Fibroblast of skin of left quadriceps (primary cell): ENCODE measurements around the gene RHBDF1.

ENCODE experiments used
- DNase-seq, 2 experiments: peaks; one replicate each; pipeline ENCODE4 v3.0.0-alpha.2; 2013; ENCODE audit warnings: low read depth in 2 of 2

The RHBDF1 gene, protein sequence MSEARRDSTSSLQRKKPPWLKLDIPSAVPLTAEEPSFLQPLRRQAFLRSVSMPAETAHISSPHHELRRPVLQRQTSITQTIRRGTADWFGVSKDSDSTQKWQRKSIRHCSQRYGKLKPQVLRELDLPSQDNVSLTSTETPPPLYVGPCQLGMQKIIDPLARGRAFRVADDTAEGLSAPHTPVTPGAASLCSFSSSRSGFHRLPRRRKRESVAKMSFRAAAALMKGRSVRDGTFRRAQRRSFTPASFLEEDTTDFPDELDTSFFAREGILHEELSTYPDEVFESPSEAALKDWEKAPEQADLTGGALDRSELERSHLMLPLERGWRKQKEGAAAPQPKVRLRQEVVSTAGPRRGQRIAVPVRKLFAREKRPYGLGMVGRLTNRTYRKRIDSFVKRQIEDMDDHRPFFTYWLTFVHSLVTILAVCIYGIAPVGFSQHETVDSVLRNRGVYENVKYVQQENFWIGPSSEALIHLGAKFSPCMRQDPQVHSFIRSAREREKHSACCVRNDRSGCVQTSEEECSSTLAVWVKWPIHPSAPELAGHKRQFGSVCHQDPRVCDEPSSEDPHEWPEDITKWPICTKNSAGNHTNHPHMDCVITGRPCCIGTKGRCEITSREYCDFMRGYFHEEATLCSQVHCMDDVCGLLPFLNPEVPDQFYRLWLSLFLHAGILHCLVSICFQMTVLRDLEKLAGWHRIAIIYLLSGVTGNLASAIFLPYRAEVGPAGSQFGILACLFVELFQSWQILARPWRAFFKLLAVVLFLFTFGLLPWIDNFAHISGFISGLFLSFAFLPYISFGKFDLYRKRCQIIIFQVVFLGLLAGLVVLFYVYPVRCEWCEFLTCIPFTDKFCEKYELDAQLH

DNA sequence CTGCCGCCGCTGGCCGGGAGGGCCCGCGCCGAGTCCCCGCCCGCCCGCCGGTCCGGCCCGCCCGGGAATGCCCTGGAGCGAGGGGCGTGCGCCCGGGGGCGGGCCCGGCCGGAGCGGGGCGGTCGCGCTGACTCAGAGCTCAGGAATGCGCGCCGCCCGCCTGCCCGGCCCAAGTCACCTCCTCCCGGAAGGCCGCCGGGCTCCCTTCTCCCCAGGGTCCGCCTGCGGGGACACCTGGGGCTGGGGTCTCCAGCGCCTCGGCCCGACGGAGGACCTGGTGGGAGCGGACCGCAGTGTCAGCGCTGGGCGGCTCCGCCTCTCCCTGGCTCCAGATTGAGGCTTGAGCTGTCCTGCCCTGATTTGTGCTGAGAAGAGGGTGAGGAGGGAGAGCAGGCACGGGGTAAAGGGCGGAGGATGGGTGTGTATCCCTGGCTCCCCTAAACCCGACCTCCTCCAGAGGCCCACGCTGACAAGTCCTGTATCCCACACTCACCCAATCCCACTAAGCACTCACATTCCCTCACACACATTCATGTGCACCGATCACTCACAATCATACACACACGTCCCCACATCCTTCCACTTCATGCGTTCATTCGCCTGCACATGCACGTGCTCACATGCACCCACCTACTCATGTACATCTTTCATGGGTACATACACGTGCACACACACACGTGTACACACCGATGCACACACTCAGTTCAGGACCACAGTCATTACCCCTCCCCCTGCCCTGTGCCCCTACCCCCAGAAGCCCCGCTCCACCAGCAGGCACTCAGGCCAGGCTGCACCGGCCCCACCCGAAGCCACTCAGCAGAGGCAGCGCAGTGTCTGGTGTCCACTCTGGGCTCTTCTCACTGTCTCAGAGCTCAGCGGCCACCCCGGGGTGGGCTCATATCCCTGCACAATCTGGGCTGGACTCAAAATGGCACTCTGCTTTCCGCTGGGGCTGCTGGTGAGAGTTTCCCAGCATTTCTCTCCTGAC is at the start of gene RHBDF1:
Gene RHBDF1 (minus strand): TSS at position 71 of the 988 bp plus-strand sequence. CDS start 7,616 bp downstream, outside the sequence.
- DNase-seq = no peak

DNA sequence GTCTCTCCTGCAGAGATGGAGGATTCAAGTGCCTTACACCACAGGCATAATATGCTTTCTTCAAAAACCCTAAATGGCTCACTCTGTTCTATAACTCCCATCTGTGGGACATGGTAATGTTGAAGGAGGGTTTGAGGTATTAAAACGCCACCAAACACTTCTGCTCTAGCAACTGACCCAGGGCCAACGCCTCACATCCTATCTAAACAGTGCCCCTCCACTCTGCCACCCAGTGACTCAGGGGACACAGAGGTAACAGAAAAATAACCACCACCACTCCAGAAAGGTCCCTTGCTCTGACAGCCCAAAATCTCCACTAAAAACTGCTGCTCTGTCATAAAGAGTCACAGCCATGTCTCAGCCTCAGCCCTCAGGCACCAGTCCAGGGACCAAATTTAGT is 48.3 kb upstream of the RHBDF1 start:
- no peak for DNase-seq

DNA sequence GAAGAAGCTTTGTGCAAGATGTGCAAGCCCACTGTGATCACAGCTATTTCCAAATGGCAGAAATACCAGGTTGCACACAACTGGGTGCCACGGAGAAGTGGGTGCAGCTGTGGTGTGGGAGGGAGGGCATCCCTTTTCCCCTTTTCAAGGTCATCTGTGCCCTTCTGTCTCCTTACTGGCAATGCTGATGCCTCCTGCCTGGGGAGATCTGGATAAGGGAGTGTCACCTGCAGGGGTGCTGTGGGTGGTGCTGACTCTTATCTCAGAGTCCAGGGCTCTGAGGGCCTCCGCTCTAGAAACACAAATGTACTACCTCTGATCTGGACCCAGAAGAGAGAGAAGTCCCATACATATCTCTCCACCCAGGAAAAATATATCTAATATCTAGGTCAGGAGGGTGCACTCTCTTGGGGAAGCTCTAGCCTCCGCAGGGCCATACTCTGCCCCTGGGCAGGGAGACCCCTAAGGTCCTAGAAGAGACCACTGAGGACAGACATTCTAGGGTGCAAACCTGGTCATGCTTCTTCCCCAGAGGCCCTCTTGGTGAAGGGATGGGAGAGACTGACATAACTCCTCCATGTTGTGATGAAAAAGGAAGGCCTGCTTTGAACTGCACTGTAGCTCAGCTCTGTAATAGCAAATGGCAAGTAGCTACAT is 47.5 kb upstream of the RHBDF1 start:
- no peak for DNase-seq

DNA sequence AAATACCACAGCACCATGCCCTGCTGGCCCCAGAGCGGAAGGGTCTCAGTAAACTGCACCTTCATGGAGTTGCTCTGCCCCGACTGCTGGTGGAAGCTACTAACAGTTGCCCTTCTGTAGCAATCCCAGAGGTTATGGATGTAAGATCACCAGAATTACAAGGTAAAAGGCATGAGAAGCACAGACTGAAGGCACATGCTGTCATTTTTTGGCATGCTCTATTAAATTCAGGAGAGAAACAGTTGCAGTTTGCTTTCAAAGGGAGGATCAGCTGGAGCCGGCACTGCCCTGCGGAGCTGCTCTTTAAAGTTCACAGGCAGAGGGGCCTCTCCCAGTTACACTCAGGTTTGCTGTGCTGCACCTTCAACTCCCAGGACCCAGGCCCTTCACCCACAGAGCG is 46.9 kb upstream of the RHBDF1 start:
- no peak for DNase-seq

DNA sequence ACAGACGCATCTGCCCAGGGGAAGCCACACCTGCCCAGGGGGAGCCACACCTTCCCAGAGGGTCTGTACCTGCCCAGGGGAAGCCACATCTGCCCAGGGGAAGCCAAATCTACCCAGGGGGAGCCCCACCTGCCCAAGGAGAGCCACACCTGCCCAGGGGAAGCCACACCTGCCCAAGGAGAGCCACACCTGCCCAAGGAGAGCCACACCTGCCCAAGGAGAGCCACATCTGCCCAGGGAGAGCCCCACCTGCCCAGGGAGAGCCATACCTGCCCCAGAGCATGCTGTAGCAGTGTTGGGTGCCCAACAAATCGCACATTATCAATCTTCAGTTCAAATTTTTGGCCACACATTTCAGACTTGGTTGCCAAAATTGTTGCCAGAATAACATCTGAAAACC is 46.4 kb upstream of the RHBDF1 start:
- no peak for DNase-seq

DNA sequence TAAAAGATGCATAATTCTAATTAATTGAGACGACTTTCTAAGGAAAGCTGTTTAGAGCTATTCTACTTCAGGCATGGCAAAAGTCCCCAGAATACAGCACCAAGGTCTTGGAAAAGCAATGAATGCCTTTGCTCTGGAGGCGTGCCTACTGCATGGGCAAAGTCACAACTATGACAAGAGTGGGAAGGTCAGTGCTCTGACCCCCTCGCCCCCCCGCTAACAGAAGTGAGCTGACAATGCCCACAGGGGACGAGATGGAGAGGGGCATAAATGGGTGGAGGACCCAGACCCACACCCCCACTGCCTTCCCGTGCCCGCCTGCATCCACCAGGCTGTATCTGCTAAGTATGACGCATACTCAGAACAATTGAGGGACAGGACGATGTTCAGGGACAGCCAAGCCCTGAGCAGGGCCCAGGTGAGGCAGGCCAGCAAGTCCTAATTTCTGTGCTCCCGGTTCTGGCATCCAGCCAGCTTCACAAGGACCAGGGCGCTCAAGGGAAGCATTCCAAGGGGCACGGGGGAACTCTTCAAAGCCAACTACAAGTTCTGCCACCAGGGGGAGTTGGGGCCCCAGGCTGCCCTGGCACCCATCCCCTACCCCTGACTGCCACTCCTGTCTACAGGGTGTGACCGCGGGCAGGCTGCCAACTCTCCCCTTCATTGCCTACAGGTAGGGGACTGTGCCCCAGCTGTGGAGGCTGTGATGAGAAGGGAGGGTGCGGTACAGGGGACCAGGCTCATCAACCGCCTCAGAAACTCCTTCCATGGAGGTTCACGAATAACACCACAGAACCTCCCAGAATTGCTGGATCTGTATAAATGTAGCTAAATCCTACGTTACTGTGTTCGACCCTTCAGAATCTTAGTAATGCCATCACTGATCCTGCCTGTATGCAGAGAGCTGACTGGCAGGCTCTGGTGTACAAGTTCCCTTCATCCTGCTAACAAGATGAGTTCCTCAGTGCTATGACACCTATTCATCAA is 45.2 kb upstream of the RHBDF1 start:
- DNase-seq = no peak

DNA sequence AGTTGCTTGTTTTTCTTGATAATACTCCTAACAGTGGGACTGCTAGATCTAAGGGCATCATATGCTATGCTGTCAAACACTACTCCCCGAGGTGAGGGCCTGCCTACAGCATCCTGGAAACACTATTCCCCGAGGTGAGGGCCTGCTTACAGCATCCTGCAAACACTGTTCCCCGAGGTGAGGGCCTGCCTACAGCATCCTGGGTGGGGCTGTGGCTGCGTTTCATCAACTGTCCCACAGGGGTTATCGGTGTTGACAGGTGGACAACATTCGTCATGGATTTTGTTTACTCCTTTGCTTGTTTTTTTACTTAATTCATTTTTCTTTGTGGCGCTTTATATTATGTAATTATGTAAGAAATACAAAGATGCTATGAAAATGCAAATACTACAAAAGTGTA is 43.6 kb upstream of the RHBDF1 start:
- DNase-seq = no peak

DNA sequence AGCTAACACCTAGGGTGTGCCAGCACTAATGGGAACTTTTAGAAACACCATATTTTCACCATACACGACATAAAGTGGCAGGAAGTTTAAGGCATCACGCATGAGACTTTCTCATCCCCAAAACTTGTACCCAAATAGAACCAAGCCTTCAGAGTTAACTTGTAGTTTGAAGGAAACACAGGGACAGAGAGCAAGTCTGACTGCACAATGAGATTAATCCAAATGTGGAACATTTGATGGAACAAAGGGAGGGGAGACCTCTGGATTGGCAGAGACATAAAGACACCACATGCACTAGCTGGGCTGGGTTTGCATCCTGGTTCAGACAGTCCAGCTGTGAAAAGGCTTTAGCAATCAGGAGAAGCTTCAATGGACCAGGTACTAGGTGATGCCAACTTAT is 41.9 kb upstream of the RHBDF1 start:
- no peak for DNase-seq

DNA sequence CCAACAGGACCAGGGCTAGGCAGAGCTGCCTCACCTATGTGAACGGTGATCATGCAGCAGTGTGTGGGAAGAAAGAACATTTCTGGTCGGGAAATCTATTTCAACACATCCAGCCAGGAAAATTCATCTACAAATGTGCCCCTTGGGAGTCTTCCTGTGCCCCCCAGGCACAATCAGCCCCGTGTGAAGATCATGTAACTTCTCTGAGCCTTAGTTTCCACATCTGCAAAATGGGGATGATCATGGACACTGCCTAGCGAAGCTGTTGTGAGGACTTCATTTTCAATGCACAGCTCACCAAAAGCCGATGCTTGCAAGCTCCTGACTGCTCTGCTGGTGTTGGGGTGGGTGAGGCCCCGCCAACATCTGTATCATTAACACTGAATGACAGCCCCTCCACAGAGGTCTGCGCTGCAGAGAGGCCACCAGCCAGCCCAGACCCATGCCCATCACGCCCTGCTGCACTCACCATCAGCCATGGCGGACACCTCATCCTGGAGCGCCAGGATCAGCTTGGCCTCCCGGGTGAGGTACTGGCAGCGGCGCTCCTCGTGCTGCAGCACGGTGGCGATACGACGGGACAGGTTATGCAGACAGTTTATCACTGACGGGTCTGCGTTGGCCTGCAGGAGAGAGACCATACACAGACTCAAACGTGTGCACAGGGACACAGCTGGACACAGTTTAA is 39.9 kb upstream of the RHBDF1 start:
- no peak for DNase-seq

DNA sequence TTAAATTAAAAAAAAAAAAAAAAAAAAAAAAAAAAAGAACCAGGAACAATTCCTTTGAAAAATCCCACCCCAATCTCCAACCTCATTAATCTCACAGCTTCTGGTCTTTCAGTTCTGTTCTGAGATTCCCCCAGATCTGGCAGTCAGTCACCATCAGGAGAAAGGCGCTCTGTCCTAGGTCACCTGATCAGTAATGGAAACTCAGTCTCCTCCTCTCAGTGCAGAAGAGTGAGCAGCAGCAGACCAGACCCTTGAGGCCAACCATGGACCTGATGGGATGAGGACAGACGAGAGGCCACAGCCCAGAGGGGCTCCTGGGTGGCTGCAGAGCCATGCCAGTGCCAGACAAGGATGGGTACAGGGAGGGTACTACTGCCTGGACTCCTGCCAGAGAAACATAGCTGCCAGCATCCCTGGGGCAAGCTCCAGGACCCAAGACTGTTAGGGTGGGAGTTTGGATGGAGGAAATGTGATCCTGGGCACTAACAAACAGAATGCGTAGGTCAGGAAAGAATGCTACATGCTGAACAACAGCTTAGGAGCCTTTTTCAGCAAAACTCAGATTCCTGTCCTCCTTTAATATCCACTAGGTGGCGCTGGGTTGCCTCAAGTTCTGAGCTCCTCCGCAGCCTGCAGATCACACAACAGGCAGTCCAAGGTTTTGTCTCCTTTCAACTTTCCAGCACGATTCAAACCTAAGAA is 34.3 kb upstream of the RHBDF1 start:
- peak; percentile 47 to 48 for DNase-seq

DNA sequence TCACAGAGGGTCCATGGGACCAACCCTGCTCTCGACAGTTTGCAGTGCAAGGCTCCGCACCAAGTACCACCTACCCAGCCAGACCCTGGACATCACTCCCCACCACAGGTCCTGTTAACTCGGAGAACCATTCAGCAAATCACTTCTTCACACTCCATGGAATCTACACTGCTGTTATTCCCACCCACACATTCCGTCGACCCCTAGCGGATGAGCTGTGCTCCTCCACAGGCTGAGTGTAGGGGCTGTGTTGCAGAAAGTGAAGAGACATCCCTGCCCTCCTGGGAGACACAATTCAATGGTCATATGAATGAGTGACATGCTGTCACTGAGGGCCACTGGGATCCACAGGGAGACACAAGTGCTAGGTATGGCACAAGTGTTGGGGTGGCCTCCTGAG is 33.1 kb upstream of the RHBDF1 start:
- no peak for DNase-seq

DNA sequence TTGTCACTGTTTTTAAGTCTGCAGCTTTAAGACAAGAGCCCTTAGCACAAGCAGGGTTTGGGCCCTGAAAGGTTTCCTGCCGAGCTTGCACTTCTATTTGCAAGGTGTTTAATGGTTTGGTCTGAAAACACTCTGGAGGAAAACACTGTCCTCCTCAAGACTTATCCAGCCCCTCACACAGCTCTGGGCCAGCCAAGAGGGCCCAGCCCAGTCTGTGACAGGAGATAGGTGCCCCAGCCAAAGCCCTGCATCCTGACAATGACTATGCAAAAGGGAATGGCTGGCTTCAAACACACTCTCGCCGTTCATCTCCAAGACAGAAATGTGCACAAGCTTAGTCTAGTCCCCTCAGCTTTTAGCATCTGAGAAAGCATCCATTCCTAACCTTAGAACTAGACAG is 32.5 kb upstream of the RHBDF1 start:
- DNase-seq = no peak

DNA sequence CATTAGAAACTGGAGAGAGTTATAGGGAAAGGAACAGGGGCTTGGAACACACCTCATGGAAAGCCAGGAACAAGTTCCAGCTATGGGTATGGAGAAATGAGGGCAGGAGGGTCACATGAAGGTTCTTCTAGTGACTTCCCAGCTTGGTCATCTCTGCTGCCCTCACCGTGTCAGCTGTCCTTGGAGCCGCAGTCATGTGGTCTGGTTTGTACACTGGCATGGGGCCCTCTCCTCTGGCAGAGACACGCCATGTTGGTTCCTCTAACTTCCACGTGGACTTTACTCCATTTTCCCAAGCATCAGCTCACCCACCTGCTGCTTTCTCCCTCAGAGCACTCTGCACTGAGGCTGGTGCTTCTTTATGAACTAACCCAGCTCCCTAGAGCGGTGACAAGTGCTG is 31.9 kb upstream of the RHBDF1 start:
- DNase-seq = no peak

DNA sequence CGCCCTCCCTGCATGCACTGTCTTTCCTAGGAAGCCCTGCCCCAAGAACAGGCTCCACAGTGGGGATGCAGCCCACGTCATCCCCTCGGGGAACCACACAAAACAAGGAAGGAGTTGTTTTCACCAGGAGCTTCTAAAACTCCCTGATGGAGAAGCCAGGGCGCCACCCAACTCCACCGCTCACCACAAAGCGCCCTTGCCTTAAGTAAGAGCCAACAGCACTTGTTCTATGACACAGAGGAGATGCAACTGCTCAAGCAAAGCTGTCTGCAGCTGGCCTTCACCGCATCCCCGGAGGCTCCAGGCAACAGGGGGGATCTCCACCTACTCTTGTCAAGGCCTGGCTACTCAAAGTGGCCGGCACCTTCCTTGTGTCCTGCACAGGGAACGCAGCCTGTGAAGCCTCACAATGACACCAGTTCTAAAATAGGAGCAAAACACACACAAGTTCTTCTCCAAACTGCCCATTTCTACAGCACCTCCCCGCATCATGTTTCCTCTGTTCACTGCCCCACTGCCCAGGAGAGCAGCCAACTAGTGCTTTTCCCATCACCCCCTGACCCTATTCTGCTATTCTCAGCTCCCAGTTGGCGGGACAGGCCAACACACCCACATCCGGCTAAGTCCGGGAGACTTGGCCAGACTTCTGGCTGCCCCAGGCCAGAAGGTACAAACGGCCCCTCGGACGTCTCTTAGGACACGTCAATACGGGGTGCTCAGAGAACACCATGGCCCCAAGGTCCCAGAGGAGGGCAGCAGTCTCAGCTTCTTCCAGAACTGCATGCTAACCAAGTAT is 29.8 kb upstream of the RHBDF1 start:
- no peak for DNase-seq

DNA sequence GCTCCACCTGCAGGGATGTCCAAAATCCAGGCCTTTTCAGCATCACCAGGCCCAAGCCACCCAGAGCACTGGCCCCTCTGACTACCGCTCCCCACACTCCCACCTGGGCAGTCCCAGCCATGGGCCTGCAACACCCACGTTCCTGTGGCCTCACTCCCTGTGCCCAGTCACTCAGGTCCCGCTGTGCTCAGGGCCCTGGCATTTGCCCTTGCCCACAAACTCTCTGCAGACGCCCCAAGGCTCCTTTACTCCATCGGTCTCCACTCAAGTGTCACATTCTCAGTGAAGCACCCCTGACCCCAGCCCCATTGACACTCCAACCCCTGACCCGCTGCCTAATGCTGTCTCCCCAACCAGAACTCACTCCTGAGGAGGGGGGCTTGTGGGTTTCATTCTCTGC is 29.2 kb upstream of the RHBDF1 start:
- DNase-seq = no peak

DNA sequence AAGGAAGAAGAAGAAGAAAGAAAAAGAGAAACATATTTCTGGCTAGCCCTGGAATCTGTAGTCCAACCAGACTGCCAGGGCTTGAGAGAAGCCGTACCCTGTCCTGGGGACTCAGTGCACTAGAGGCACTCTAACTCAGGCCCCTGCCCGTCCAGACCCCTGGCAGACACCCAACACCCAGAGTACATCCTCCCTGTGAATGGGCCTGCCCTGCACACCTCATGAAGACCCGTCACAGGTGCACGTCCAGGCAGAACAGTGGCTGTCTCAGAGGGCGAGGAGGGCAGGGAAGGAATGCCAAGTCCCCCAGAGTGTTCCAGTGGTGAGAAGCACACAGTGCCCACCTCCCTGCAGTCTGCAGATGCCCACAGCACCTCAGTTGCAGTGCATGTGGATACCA is 28.6 kb upstream of the RHBDF1 start:
- DNase-seq = no peak

DNA sequence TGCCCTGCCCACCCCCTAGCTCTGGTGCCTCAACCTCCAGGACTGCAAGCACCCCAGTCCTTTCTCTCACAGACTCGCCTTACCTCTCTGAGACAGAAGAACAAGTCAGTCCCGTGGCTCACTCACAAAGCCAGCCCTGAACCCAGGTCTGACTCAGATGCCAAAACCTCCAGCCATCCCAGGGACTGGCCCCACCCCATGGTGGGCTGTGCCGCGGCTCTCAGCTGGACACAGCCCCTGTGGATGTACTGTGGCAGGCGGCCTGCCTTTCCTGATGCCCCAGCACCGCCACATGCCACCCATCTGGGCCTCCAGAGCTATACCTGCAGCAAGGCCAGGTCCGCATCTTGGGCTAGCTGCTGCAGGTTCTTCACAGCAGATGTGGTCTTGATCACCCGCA is 25.4 kb upstream of the RHBDF1 start:
- no peak for DNase-seq

DNA sequence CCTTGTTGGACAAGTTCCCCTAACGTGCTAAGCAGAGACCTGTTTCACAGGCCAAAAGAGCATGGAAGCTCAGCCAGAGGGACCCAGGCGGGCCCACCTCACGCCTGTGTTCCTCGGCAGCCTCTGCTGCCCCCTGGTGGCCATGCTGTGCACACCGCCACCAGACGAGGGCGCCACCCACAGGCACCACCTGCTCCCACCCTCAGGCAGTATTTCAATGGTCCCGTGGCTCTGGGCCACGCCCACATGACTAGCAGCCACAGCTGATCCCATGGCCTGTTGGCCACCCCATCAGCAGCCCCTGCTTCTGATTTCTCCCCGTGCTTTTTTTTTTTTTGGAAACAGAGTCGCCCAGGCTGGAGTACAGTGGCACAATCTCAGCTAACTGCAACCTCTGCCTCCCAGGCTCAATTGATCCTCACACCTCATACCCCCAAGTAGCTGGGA is 24.5 kb upstream of the RHBDF1 start:
- DNase-seq = peak; percentile 51 to 55
